ENCODE data around the gene CDH26. TPM values are rescaled to one million over a fixed set of nuclear protein-coding genes. Genes with fewer than 3 reads are reported as not detected.
A peak's percentile ranks its signal among the peaks of the same experiment; 100 is the strongest.

Gene CDH26
- total and polyA plus RNA-seq, 2 experiments from 2014 or later, result not detected

GRCh38 chr20:59993736-59994430 is 35.7 kb downstream of the CDH26 start:
- in situ Hi-C loops (cut with MboI), result no loop called here
- no peak for TF ChIP-seq EZH2 (IDR thresholded peaks at IDR 0.05; ENCODE audit: insufficient read depth, poor library complexity, severe bottlenecking)
- TF ChIP-seq EZH2phosphoT487 (IDR thresholded peaks at IDR 0.05; ENCODE audit: insufficient read depth, low read depth), result no peak
- H3K27me3 ChIP-seq (replicated peaks; ENCODE audit: insufficient read depth), result no peaks in the 10 kb centered on the region; the same call in 1 of the 2 replicates
- no peak overlapping the region for H2AFZ ChIP-seq
- H3K4me1 ChIP-seq (ENCODE audit: insufficient read depth), result no peaks in the 10 kb centered on the region
- 26 to 27% methylated on average over 18 of the region's 18 CpGs for WGBS, 2 experiments (ENCODE audit: low coverage in 1 of 2, low lambda C conversion rate in 2 of 2, missing lambda C conversion rate in 2 of 2)
- no peaks in the 10 kb centered on the region for H3K9me2 ChIP-seq (ENCODE audit: insufficient read depth)
- no peaks in the 10 kb centered on the region for H3F3A ChIP-seq (ENCODE audit: insufficient read depth)
- H3K4me2 ChIP-seq (ENCODE audit: unreplicated experiment), result no peak overlapping the region
- no peaks in the 10 kb centered on the region for H3K9me3 ChIP-seq (ENCODE audit: low read depth)
- no peak for DNase-seq
- H3K36me3 ChIP-seq (ENCODE audit: low read depth), result no peaks in the 10 kb centered on the region
- H3K9ac ChIP-seq, result no peak overlapping the region
- H3K4me3 ChIP-seq, result no peak overlapping the region
- H4K20me1 ChIP-seq (ENCODE audit: insufficient read depth), result no peaks in the 10 kb centered on the region
- no peak overlapping the region for H3K27ac ChIP-seq
- H3K79me2 ChIP-seq (ENCODE audit: insufficient read depth), result no peaks in the 10 kb centered on the region

GRCh38 chr20:59994697-59995122 is 36.5 kb downstream of the CDH26 start:
- Histone ChIP-seq H3K27me3 (replicated peaks; ENCODE audit: insufficient read depth) (no peaks in the 10 kb centered on the region; the same call in 1 of the 2 replicates), H3K79me2 (ENCODE audit: insufficient read depth) (no peaks in the 10 kb centered on the region), H3F3A (ENCODE audit: insufficient read depth) (no peaks in the 10 kb centered on the region), H3K9ac (no peak overlapping the region), H2AFZ (no peak overlapping the region), H3K9me2 (ENCODE audit: insufficient read depth) (no peaks in the 10 kb centered on the region), H3K9me3 (ENCODE audit: low read depth) (no peaks in the 10 kb centered on the region), H3K27ac (no peak overlapping the region), H3K4me2 (ENCODE audit: unreplicated experiment) (no peak overlapping the region), H3K36me3 (ENCODE audit: low read depth) (no peaks in the 10 kb centered on the region), H4K20me1 (ENCODE audit: insufficient read depth) (no peaks in the 10 kb centered on the region), H3K4me3 (no peak overlapping the region), H3K4me1 (ENCODE audit: insufficient read depth) (no peaks in the 10 kb centered on the region)
- DNase-seq, result peak; percentile 6
- in situ Hi-C loops (cut with MboI), result no loop called here
- TF ChIP-seq EZH2phosphoT487 (IDR thresholded peaks at IDR 0.05; ENCODE audit: insufficient read depth, low read depth) (no peak), EZH2 (IDR thresholded peaks at IDR 0.05; ENCODE audit: insufficient read depth, poor library complexity, severe bottlenecking) (no peak)
- WGBS, 2 experiments (ENCODE audit: low coverage in 1 of 2, low lambda C conversion rate in 2 of 2, missing lambda C conversion rate in 2 of 2), result 1 to 3% methylated on average over 5 of the region's 5 CpGs

GRCh38 chr20:59996108-59996507 is 37.9 kb downstream of the CDH26 start:
- H3K4me2 ChIP-seq (ENCODE audit: unreplicated experiment), result no peak overlapping the region
- TF ChIP-seq EZH2phosphoT487 (IDR thresholded peaks at IDR 0.05; ENCODE audit: insufficient read depth, low read depth) (no peak), EZH2 (IDR thresholded peaks at IDR 0.05; ENCODE audit: insufficient read depth, poor library complexity, severe bottlenecking) (no peak)
- H3K9me3 ChIP-seq (ENCODE audit: low read depth), result no peaks in the 10 kb centered on the region
- H3F3A ChIP-seq (ENCODE audit: insufficient read depth), result no peaks in the 10 kb centered on the region
- no peaks in the 10 kb centered on the region for H3K36me3 ChIP-seq (ENCODE audit: low read depth)
- no peaks in the 10 kb centered on the region for H4K20me1 ChIP-seq (ENCODE audit: insufficient read depth)
- H3K27ac ChIP-seq, result no peak overlapping the region
- no peaks in the 10 kb centered on the region for H3K9me2 ChIP-seq (ENCODE audit: insufficient read depth)
- H3K4me1 ChIP-seq (ENCODE audit: insufficient read depth), result no peaks in the 10 kb centered on the region
- in situ Hi-C loops (cut with MboI), result no loop called here
- no peak overlapping the region for H3K9ac ChIP-seq
- H3K4me3 ChIP-seq, result no peak overlapping the region
- no peak overlapping the region for H2AFZ ChIP-seq
- H3K79me2 ChIP-seq (ENCODE audit: insufficient read depth), result no peaks in the 10 kb centered on the region
- 20 to 27% methylated on average over 1 of the region's 1 CpG for WGBS, 2 experiments (ENCODE audit: low coverage in 1 of 2, low lambda C conversion rate in 2 of 2, missing lambda C conversion rate in 2 of 2)
- H3K27me3 ChIP-seq (replicated peaks; ENCODE audit: insufficient read depth), result no peaks in the 10 kb centered on the region; the same call in 1 of the 2 replicates
- no peak for DNase-seq

- H3K9me2 ChIP-seq (ENCODE audit: insufficient read depth), result no peaks in the 10 kb centered on the region
- no peaks in the 10 kb centered on the region for H3K4me1 ChIP-seq (ENCODE audit: insufficient read depth)
- in situ Hi-C loops (cut with MboI), result no loop called here
- 45 to 48% methylated on average over 2 of the region's 2 CpGs for WGBS, 2 experiments (ENCODE audit: low coverage in 1 of 2, low lambda C conversion rate in 2 of 2, missing lambda C conversion rate in 2 of 2)
- no peaks in the 10 kb centered on the region for H3K36me3 ChIP-seq (ENCODE audit: low read depth)
- no peaks in the 10 kb centered on the region for H4K20me1 ChIP-seq (ENCODE audit: insufficient read depth)
- H3K9me3 ChIP-seq (ENCODE audit: low read depth), result no peaks in the 10 kb centered on the region
- no peaks in the 10 kb centered on the region for H3F3A ChIP-seq (ENCODE audit: insufficient read depth)
- DNase-seq, result no peak
- no peak overlapping the region for H3K4me2 ChIP-seq (ENCODE audit: unreplicated experiment)
- H3K79me2 ChIP-seq (ENCODE audit: insufficient read depth), result no peaks in the 10 kb centered on the region
- H3K9ac ChIP-seq, result no peak overlapping the region
- no peak for TF ChIP-seq EZH2 (IDR thresholded peaks at IDR 0.05; ENCODE audit: insufficient read depth, poor library complexity, severe bottlenecking)
- TF ChIP-seq EZH2phosphoT487 (IDR thresholded peaks at IDR 0.05; ENCODE audit: insufficient read depth, low read depth), result no peak
- H2AFZ ChIP-seq, result no peak overlapping the region
- peaks cover 4% of the 10 kb centered on the region; the same call in 1 of the 2 replicates for H3K27me3 ChIP-seq (replicated peaks; ENCODE audit: insufficient read depth)
- no peak overlapping the region for H3K27ac ChIP-seq
- H3K4me3 ChIP-seq, result no peak overlapping the region
Observed at GRCh38 chr20:59997896-59998295, 39.7 kb downstream of the CDH26 start.

Measured in GM23248 (cell line).